Lower lobe of right lung (tissue), 2 donors: ENCODE results near the gene NAV2. TPM values are rescaled to one million over a fixed set of nuclear protein-coding genes. Genes with fewer than 3 reads are reported as not detected.

ENCODE experiments used
- ATAC-seq, 2 donors: fragments of 200-7000 bp; cut with Tn5 transposase; one replicate each; pipeline ENCODE4 v1.9.1; 2020 to 2022; ENCODE audit warnings: mild to moderate bottlenecking in 2 of 2, moderate library complexity in 2 of 2
- DNase-seq: peaks from one replicate; pipeline ENCODE4 v3.0.0-alpha.2; 2020
- H3K27ac ChIP-seq: fragments of 200-600 bp; one replicate; pipeline ENCODE4 v1.8.0; 2022
- H3K27me3 ChIP-seq: fragments of 200-600 bp; one replicate; pipeline ENCODE4 v1.8.0; 2022; ENCODE audit warnings: low read depth
- H3K36me3 ChIP-seq: fragments of 200-600 bp; one replicate; pipeline ENCODE4 v1.8.0; 2022; ENCODE audit warnings: mild to moderate bottlenecking
- H3K4me1 ChIP-seq: fragments of 200-600 bp; one replicate; pipeline ENCODE4 v1.8.0; 2022
- H3K4me3 ChIP-seq: fragments of 200-600 bp; one replicate; pipeline ENCODE4 v1.8.0; 2022; ENCODE audit warnings: mild to moderate bottlenecking
- H3K9me3 ChIP-seq: fragments of 200-600 bp; one replicate; pipeline ENCODE4 v1.8.0; 2022
- intact Hi-C: fragments of 100-400 bp; cut with DNase I; formaldehyde crosslinking; loops from one replicate; pipeline ENCODE4 v1.11.0; 2022
- total RNA-seq: library from RNA; stranded (reverse); fragmentation: NEBNext Ultra II Directional; extraction: Animal tissue kit (Norgen Biotek cat#: 25700); gene quantifications from one replicate; pipeline ENCODE4 v1.2.1, GENCODE V29; 2021
- TF ChIP-seq, protein P1 (sequence below): fragments of 200-600 bp; IDR thresholded peaks from one replicate; pipeline ENCODE4 v1.8.0; 2022; ENCODE audit warnings: antibody characterized with exemption, mild to moderate bottlenecking
- donor health status: DM: no; HTN: yes; CAD: no; lungs with severe emphysema.

The NAV2 gene
- total RNA-seq, 1 donor from 2014 or later: 36.9 TPM

GRCh38 chr11:19952911-19953310, 240.3 kb downstream of the NAV2 start:
- H3K27me3 ChIP-seq: no peaks in the 10 kb centered on the region
- no peaks in the 10 kb centered on the region for H3K9me3 ChIP-seq
- ATAC-seq (no peak), DNase-seq (no peak)
- TF ChIP-seq, protein P1, sequence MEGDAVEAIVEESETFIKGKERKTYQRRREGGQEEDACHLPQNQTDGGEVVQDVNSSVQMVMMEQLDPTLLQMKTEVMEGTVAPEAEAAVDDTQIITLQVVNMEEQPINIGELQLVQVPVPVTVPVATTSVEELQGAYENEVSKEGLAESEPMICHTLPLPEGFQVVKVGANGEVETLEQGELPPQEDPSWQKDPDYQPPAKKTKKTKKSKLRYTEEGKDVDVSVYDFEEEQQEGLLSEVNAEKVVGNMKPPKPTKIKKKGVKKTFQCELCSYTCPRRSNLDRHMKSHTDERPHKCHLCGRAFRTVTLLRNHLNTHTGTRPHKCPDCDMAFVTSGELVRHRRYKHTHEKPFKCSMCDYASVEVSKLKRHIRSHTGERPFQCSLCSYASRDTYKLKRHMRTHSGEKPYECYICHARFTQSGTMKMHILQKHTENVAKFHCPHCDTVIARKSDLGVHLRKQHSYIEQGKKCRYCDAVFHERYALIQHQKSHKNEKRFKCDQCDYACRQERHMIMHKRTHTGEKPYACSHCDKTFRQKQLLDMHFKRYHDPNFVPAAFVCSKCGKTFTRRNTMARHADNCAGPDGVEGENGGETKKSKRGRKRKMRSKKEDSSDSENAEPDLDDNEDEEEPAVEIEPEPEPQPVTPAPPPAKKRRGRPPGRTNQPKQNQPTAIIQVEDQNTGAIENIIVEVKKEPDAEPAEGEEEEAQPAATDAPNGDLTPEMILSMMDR: no peak
- H3K4me3 ChIP-seq: no peak overlapping the region
- peaks cover 24% of the 10 kb centered on the region for H3K36me3 ChIP-seq
- no peak overlapping the region for H3K27ac ChIP-seq
- peaks cover 28% of the 10 kb centered on the region for H3K4me1 ChIP-seq
- intact Hi-C loops: no loop called here

DNA sequence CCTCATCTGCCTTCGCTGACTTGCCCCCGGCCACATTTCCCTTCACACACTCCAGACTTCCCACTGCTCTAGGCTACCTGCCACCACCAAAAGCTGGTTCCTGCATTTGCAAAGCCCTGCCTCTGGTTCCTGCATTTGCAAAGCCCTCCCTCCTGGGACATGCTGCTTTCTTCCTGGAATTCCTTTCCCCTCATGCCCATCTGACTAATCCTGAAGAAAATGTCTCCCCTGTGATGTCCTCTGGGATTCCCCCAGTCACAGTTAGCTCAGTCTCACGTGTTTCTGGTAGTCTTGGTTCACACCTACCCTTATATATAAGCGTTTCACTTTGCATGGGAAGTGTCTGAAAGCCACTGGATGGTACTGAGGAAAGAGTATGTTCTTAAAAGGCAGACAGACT, 240.7 kb downstream of the NAV2 start:
- no peaks in the 10 kb centered on the region for H3K27me3 ChIP-seq
- TF ChIP-seq, protein P1: no peak
- peaks cover 28% of the 10 kb centered on the region for H3K4me1 ChIP-seq
- DNase-seq (no peak), ATAC-seq (peak in 1 of 2 donors; percentile 17)
- no peak overlapping the region for H3K4me3 ChIP-seq
- H3K27ac ChIP-seq: no peak overlapping the region
- H3K9me3 ChIP-seq: no peaks in the 10 kb centered on the region
- intact Hi-C loops: no loop called here
- H3K36me3 ChIP-seq: peaks cover 24% of the 10 kb centered on the region

DNA sequence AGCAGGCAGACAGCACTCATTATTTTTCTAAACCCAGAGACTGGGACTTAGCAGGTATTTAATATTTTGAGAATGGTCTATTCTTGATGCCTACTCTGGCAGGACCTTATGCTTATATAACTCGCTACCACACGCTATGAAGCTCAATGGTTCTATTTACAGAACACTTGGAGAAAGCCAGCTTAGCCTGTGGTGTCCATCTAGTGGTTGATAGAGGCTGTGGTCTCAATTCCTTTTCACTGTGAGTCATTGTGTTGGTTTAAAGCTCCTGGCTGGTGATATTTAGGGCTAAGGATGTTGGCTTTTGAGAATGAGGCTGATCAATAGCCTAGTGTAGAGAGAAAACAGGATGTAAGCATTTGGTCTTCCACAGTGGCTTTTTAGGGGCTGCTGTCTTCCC, 241.3 kb downstream of the NAV2 start:
- H3K27ac ChIP-seq: no peak overlapping the region

GRCh38 chr11:19954899-19955298, 242.3 kb downstream of the NAV2 start:
- Histone ChIP-seq H3K36me3 (peaks cover 9% of the 10 kb centered on the region), H3K27me3 (no peaks in the 10 kb centered on the region), H3K27ac (no peak overlapping the region), H3K4me3 (no peak overlapping the region), H3K9me3 (no peaks in the 10 kb centered on the region), H3K4me1 (peaks cover 28% of the 10 kb centered on the region)
- TF ChIP-seq, protein P1: no peak
- intact Hi-C loops: no loop called here
- DNase-seq: no peak
- no peak for ATAC-seq

More for the DNA sequence above, 241.3 kb downstream of the NAV2 start:
- H3K4me3 ChIP-seq: no peak overlapping the region
- H3K27me3 ChIP-seq: no peaks in the 10 kb centered on the region
- no peaks in the 10 kb centered on the region for H3K9me3 ChIP-seq
- peaks cover 19% of the 10 kb centered on the region for H3K36me3 ChIP-seq
- no peak for DNase-seq
- ATAC-seq: peak; percentile 71 to 82
- peaks cover 28% of the 10 kb centered on the region for H3K4me1 ChIP-seq
- intact Hi-C loops: no loop called here
- TF ChIP-seq, protein P1: peak; percentile 31

DNA sequence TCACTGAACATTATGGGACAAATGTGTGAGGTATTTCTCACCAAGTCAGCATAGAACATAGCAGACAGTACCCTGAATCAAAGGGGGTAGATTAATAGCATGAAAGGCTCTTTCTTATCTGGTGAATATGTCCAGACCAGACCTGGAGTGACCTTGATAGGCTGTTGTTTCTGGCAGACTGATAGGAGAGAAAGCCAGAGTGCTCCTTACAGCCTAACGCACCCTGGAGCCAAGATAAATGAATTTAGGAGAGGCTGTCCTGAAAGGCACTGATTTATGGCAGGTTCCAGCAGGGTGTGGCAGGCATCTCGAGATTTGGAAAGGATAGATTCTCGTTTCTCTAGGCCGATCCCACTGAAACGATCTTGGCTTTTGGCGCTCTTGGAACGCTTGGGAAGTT, 243.0 kb downstream of the NAV2 start:
- intact Hi-C loops: no loop called here
- no peak overlapping the region for H3K27ac ChIP-seq
- peaks cover 4% of the 10 kb centered on the region for H3K36me3 ChIP-seq
- TF ChIP-seq, protein P1: no peak
- peaks cover 28% of the 10 kb centered on the region for H3K4me1 ChIP-seq
- no peak overlapping the region for H3K4me3 ChIP-seq
- ATAC-seq (no peak), DNase-seq (no peak)
- H3K9me3 ChIP-seq: no peaks in the 10 kb centered on the region
- no peaks in the 10 kb centered on the region for H3K27me3 ChIP-seq

GRCh38 chr11:19956228-19956627, 243.6 kb downstream of the NAV2 start:
- TF ChIP-seq, protein P1: no peak
- no peak overlapping the region for H3K27ac ChIP-seq
- no peaks in the 10 kb centered on the region for H3K9me3 ChIP-seq
- H3K4me1 ChIP-seq: peaks cover 28% of the 10 kb centered on the region
- DNase-seq (no peak), ATAC-seq (no peak)
- no peaks in the 10 kb centered on the region for H3K27me3 ChIP-seq
- no peak overlapping the region for H3K4me3 ChIP-seq
- H3K36me3 ChIP-seq: peaks cover 4% of the 10 kb centered on the region
- intact Hi-C loops: no loop called here
